ENCODE data around the gene SLC16A6.
"Not testable (repeated sequence)": the region's sequence is repeated elsewhere in the genome, so short reads cannot be mapped to it uniquely, and the experiment has no call there.

- not testable (repeated sequence) for TF ChIP-seq EP300, POLR2A (IDR thresholded peaks at IDR 0.05)
Measured at GRCh38 chr17:68237369-68238163, 53.4 kb downstream of the SLC16A6 start.
